Naive thymus-derived CD4-positive, alpha-beta T cell (primary cell): ENCODE results near the gene RAP1GDS1. TPM values are rescaled to one million over a fixed set of nuclear protein-coding genes. Genes with fewer than 3 reads are reported as not detected.
"Not testable (repeated sequence)": the region's sequence is repeated elsewhere in the genome, so short reads cannot be mapped to it uniquely, and the experiment has no call there.

Source experiments
- ATAC-seq: fragments of 150-1000 bp; cut with Tn5 transposase; 2 replicates; pipeline ENCODE4 v1.10.0; 2021; ENCODE audit warnings: mild to moderate bottlenecking, moderate library complexity
- CTCF ChIA-PET: fragments of 350-600 bp; sonication (Branson Sonifier 250); formaldehyde crosslinking; loops from one replicate; lab custom pipeline; 2021; ENCODE audit warnings: antibody characterized with exemption; lab: Charles Lee
- POLR2A ChIA-PET: fragments of 350-600 bp; sonication (Branson Sonifier 250); formaldehyde crosslinking; loops from one replicate; lab custom pipeline; 2021; ENCODE audit warnings: antibody characterized with exemption, inconsistent platforms; lab: Charles Lee
- DNase-seq, 9 donors: peaks; one replicate each; pipeline versions ENCODE4 v3.0.0 to v3.0.0-alpha.2; 2020 to 2022; ENCODE audit warnings: mixed read lengths in 1 of 9
- H3K27ac ChIP-seq: one replicate; pipeline ENCODE4 v1.7.0; 2013; ENCODE audit warnings: mild to moderate bottlenecking, low read depth, low read length, moderate library complexity
- H3K27me3 ChIP-seq, 2 donors: one replicate each; pipeline ENCODE4 v1.7.0; 2013; ENCODE audit warnings: low read length in 2 of 2, mild to moderate bottlenecking in 2 of 2, moderate library complexity in 2 of 2; ENCODE audit not compliant: control insufficient read depth in 2 of 2, insufficient read depth in 2 of 2
- H3K36me3 ChIP-seq, 3 experiments: 1 replicate in 2 of 3; 2 replicates in 1 of 3; pipeline ENCODE4 v1.7.0; 2013; ENCODE audit warnings: low read length in 3 of 3, mild to moderate bottlenecking in 3 of 3, moderate library complexity in 1 of 3; ENCODE audit not compliant: insufficient read depth in 3 of 3, control insufficient read depth in 2 of 3
- H3K4me1 ChIP-seq, 2 donors: one replicate each; pipeline ENCODE4 v1.7.0; 2013; ENCODE audit warnings: low read length in 2 of 2, mild to moderate bottlenecking in 2 of 2, moderate library complexity in 1 of 2; ENCODE audit not compliant: control insufficient read depth in 2 of 2, insufficient read depth in 2 of 2
- H3K4me3 ChIP-seq: 2 replicates; pipeline ENCODE4 v1.7.0; 2013; ENCODE audit warnings: mild to moderate bottlenecking, low read length
- H3K9me3 ChIP-seq, 3 experiments: 1 replicate in 2 of 3; 2 replicates in 1 of 3; pipeline ENCODE4 v1.7.0; 2013; ENCODE audit warnings: low read length in 3 of 3; ENCODE audit not compliant: control insufficient read depth in 2 of 3
- H3K27ac Mint-ChIP-seq, 9 donors: one replicate each; pipeline ENCODE4 v1.8.0; 2020 to 2022; ENCODE audit warnings: mixed read lengths in 9 of 9, mild to moderate bottlenecking in 8 of 9, moderate library complexity in 5 of 9, inconsistent platforms in 2 of 9
- H3K27me3 Mint-ChIP-seq, 5 donors: one replicate each; pipeline ENCODE4 v1.8.0; 2021 to 2022; ENCODE audit warnings: mixed read lengths in 5 of 5, mild to moderate bottlenecking in 1 of 5
- H3K36me3 Mint-ChIP-seq, 5 donors: one replicate each; pipeline ENCODE4 v1.8.0; 2020 to 2022; ENCODE audit warnings: mixed read lengths in 5 of 5, mild to moderate bottlenecking in 3 of 5, inconsistent platforms in 1 of 5
- H3K4me1 Mint-ChIP-seq, 7 donors: one replicate each; pipeline ENCODE4 v1.8.0; 2020 to 2022; ENCODE audit warnings: mixed read lengths in 7 of 7, mild to moderate bottlenecking in 3 of 7, inconsistent platforms in 1 of 7
- H3K4me3 Mint-ChIP-seq, 10 donors: one replicate each; pipeline ENCODE4 v1.8.0; 2020 to 2022; ENCODE audit warnings: mild to moderate bottlenecking in 10 of 10, mixed read lengths in 10 of 10, moderate library complexity in 6 of 10, inconsistent platforms in 2 of 10
- H3K9me3 Mint-ChIP-seq, 11 donors: one replicate each; pipeline ENCODE4 v1.8.0; 2020 to 2022; ENCODE audit warnings: mixed read lengths in 11 of 11, mild to moderate bottlenecking in 4 of 11, inconsistent platforms in 1 of 11, moderate library complexity in 1 of 11
- intact Hi-C, 2 donors: fragments of 100-400 bp; cut with micrococcal nuclease; formaldehyde crosslinking; loops; one replicate each; pipeline ENCODE4 v1.15.1; 2023
- polyA plus RNA-seq, 2 donors: library from polyadenylated mRNA; unstranded; fragments of 300-500 nt; fragmentation: Illumina TruSeq; gene quantifications; one replicate each; pipeline ENCODE4 v1.2.3, GENCODE V29; 2021
- total RNA-seq, 6 experiments: library from RNA in 5 of 6; stranded (reverse) in 5 of 6; gene quantifications; 1 replicate in 5 of 6; 2 replicates in 1 of 6; pipeline ENCODE4 v1.2.3 and lab custom pipeline; 2021 to 2026

RAP1GDS1 gene
- total and polyA plus RNA-seq, 7 experiments from 2014 or later, result 29.6 to 59.1 (median 30.7) TPM

DNA sequence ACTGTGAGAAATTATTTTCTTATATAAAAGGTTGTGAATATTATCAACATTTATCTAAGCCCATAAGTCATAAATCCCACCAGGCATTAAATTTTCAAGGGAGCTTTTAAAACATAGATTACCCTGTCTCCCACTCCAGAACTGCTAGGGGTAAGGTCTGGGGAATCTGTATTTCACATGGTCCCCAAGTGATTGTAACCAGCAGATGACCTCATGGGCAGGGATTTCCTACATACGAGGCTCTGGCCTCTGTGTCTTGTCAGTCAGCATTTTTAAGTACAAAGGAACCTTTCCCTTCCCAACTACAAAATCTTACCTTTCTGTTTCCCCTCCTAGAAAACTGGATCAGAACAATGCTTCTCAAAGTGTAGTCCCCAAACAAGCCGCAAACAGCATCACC is 208.6 kb downstream of the RAP1GDS1 start:
- no peak overlapping the region for H3K27ac Mint-ChIP-seq
- ATAC-seq (no peak), DNase-seq (no peak)
- intact Hi-C loops, result loop anchor here in 1 of 2 donors (5.0 kb wide), 1 partner anchor 193 kb away; no protein-coding TSS in a partner anchor
- Histone ChIP-seq H3K4me1 (no peaks in the 10 kb centered on the region), H3K27me3 (no peaks in the 10 kb centered on the region), H3K27ac (no peak overlapping the region), H3K9me3 (no peaks in the 10 kb centered on the region), H3K4me3 (no peak overlapping the region), H3K36me3 (peaks cover 0 to under 1% (median 0%) of the 10 kb centered on the region in 3 experiments)
- POLR2A ChIA-PET, result no interaction called here
- CTCF ChIA-PET, result no interaction called here
- peaks cover 7 to 40% (median 24%) of the 10 kb centered on the region in 7 donors for H3K4me1 Mint-ChIP-seq
- peaks cover 0 to 1% (median 0%) of the 10 kb centered on the region in 11 donors for H3K9me3 Mint-ChIP-seq
- H3K27me3 Mint-ChIP-seq, result no peaks in the 10 kb centered on the region
- peak overlapping the region in 1 of 10 donors; percentile 51 for H3K4me3 Mint-ChIP-seq
- H3K36me3 Mint-ChIP-seq, result peaks cover 4 to 34% (median 20%) of the 10 kb centered on the region in 5 donors

DNA sequence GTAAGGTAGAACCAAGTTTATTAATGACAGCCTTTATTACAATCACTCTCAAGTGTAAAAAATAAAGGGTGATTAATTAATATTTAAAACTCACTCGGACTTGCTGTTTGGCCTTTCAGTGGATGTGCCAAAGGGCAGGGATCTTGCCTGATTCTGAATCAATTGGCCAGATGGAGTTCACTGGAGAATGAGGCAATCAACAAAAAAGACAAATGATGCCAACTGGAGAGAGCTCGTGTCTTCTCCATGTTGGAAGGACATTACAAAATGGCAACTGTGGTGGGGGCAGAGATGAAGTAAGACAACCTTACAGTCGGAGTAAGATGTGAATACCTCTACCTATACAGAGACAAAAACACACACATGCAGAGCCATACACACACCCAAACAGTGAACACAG is 209.2 kb downstream of the RAP1GDS1 start:
- H3K9me3 Mint-ChIP-seq, result peaks cover 0 to 1% (median 0%) of the 10 kb centered on the region in 11 donors
- ATAC-seq, result no peak
- H3K36me3 Mint-ChIP-seq, result peaks cover 4 to 40% (median 26%) of the 10 kb centered on the region in 5 donors
- intact Hi-C loops, result no loop called here
- POLR2A ChIA-PET, result no interaction called here
- H3K4me1 Mint-ChIP-seq, result peaks cover 7 to 40% (median 24%) of the 10 kb centered on the region in 7 donors
- no peaks in the 10 kb centered on the region for H3K9me3 ChIP-seq
- H3K4me3 ChIP-seq, result no peak overlapping the region
- DNase-seq, result no peak
- H3K4me1 ChIP-seq, result no peaks in the 10 kb centered on the region
- peaks cover 0 to 7% (median 0%) of the 10 kb centered on the region in 3 experiments for H3K36me3 ChIP-seq
- H3K27ac Mint-ChIP-seq, result peak overlapping the region in 1 of 9 donors; percentile 38
- no peaks in the 10 kb centered on the region for H3K27me3 ChIP-seq
- no peaks in the 10 kb centered on the region for H3K27me3 Mint-ChIP-seq
- peak overlapping the region in 1 of 10 donors; percentile 22 for H3K4me3 Mint-ChIP-seq
- CTCF ChIA-PET, result no interaction called here
- H3K27ac ChIP-seq, result no peak overlapping the region

DNA sequence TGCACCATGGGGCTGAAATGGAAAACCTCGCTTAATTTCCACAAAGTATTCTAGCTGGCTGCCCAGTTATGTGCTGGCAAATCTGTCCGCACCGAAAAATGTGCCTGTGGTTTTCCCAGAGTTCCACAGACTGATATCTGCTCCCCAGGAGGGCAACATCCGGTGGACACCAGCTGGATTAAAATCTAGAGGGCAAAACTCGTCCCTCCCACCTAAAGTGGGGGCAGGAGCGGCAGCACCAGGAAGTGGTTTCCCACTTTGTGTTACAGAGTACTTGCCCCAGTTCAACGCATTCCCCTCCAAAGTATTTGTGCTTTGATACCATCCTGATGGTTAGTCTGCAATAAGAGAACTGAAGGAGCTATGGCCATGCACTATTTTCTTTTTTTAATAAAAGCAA is 209.6 kb downstream of the RAP1GDS1 start:
- ATAC-seq (no peak), DNase-seq (no peak)
- no peak overlapping the region for H3K4me3 Mint-ChIP-seq
- no peaks in the 10 kb centered on the region for H3K4me1 ChIP-seq
- no peaks in the 10 kb centered on the region for H3K27me3 Mint-ChIP-seq
- H3K27ac ChIP-seq, result no peak overlapping the region
- intact Hi-C loops, result no loop called here
- H3K36me3 Mint-ChIP-seq, result peaks cover 4 to 42% (median 27%) of the 10 kb centered on the region in 5 donors
- peaks cover 7 to 37% (median 24%) of the 10 kb centered on the region in 7 donors for H3K4me1 Mint-ChIP-seq
- no peaks in the 10 kb centered on the region for H3K27me3 ChIP-seq
- H3K4me3 ChIP-seq, result no peak overlapping the region
- no peaks in the 10 kb centered on the region for H3K9me3 ChIP-seq
- H3K36me3 ChIP-seq, result peaks cover 0 to 7% (median 0%) of the 10 kb centered on the region in 3 experiments
- no peak overlapping the region for H3K27ac Mint-ChIP-seq
- peaks cover 0 to 1% (median 0%) of the 10 kb centered on the region in 11 donors for H3K9me3 Mint-ChIP-seq
- POLR2A ChIA-PET, result no interaction called here
- CTCF ChIA-PET, result interaction anchor here (0.6 kb wide), 1 partner anchor 355 kb away, joined by 5 read pairs; no protein-coding TSS in a partner anchor

DNA sequence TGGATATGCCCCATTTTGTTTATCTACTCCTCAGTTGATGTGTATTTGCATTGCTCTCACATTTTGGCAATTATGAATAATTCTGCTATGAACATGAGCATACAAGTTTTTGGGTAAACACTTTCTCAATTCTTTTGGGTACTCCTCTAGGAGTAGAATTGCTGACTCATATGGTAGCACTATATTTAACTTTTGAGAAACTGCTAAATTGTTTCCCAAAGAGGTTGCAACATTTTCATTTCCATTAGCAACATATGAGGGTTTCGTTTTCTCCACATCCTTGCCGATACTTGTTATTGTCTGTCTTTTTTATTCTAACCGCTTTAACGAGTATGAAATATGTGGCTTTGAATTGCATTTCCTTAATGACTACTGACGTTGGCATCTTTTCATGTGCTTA is 211.9 kb downstream of the RAP1GDS1 start:
- Mint-ChIP-seq H3K4me3 (no peak overlapping the region), H3K9me3 (no peaks in the 10 kb centered on the region), H3K36me3 (peaks cover 4 to 57% (median 37%) of the 10 kb centered on the region in 5 donors), H3K27me3 (no peaks in the 10 kb centered on the region), H3K27ac (no peak overlapping the region), H3K4me1 (peaks cover 0 to 27% (median 16%) of the 10 kb centered on the region in 7 donors)
- intact Hi-C loops, result no loop called here
- no peak for ATAC-seq
- CTCF ChIA-PET, result no interaction called here
- peaks cover 0 to 16% (median 0%) of the 10 kb centered on the region in 3 experiments for H3K36me3 ChIP-seq
- no peaks in the 10 kb centered on the region for H3K4me1 ChIP-seq
- no peak for DNase-seq
- POLR2A ChIA-PET, result no interaction called here
- no peak overlapping the region for H3K27ac ChIP-seq
- no peaks in the 10 kb centered on the region for H3K27me3 ChIP-seq
- no peak overlapping the region for H3K4me3 ChIP-seq
- H3K9me3 ChIP-seq, result no peaks in the 10 kb centered on the region

DNA sequence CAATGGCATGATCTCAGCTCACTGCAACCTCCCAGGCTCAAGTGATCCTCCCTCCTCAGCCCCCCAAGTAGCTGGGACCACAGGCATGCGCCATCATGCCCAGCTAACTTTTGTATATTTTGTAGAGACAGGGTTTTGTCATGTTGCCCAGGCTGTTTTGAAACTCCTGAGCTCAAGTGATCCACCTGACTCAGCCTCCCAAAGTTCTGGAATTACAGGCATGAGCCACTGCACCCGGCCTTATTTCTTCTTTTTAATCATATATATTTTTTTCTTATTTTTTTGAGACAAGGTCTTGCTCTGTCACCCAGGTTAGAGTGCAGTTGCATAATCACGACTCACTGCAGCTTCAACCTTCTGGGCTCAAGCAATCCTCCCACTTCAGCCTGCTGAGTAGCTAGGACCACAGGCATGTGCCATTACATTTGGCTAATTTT is 213.2 kb downstream of the RAP1GDS1 start:
- Histone ChIP-seq H3K9me3 (no peaks in the 10 kb centered on the region), H3K4me3 (no peak overlapping the region), H3K36me3 (peaks cover 0 to 23% (median 0%) of the 10 kb centered on the region in 3 experiments), H3K27ac (no peak overlapping the region), H3K4me1 (no peaks in the 10 kb centered on the region), H3K27me3 (no peaks in the 10 kb centered on the region)
- DNase-seq (no peak), ATAC-seq (no peak)
- H3K36me3 Mint-ChIP-seq, result peaks cover 4 to 65% (median 40%) of the 10 kb centered on the region in 5 donors
- H3K4me1 Mint-ChIP-seq, result peaks cover 0 to 30% (median 16%) of the 10 kb centered on the region in 7 donors
- POLR2A ChIA-PET, result no interaction called here
- H3K9me3 Mint-ChIP-seq, result no peaks in the 10 kb centered on the region
- no peak overlapping the region for H3K27ac Mint-ChIP-seq
- H3K4me3 Mint-ChIP-seq, result no peak overlapping the region
- intact Hi-C loops, result no loop called here
- CTCF ChIA-PET, result interaction anchor here (0.6 to 0.8 kb wide), 3 partner anchors 145 to 1336 kb away, joined by 3 to 4 read pairs (median 3); no protein-coding TSS in a partner anchor
- no peaks in the 10 kb centered on the region for H3K27me3 Mint-ChIP-seq

DNA sequence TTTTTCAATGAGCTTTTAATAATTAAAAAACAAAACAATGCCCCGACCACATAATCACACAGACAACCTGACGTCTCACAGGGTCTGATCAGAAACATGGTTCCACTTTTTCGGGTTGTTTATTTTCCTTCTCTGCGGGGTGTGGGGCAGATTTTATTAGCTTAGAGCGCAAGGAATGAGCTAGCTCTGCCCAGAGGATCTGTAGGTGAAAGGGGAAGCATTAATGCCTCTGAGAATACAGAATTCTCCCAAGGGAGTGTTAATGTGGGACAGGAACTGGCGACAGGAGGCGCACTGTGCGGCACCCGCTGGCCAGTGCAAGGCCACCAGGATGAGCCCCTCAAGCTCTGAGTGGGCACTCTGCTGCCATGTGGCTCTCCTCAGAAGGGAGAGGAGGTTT is 215.7 kb downstream of the RAP1GDS1 start:
- peaks cover 0 to 39% (median 1%) of the 10 kb centered on the region in 7 donors for H3K4me1 Mint-ChIP-seq
- Histone ChIP-seq H3K9me3 (no peaks in the 10 kb centered on the region), H3K27me3 (no peaks in the 10 kb centered on the region), H3K27ac (no peak overlapping the region), H3K36me3 (peaks cover 0 to 23% (median 0%) of the 10 kb centered on the region in 3 experiments), H3K4me1 (no peaks in the 10 kb centered on the region), H3K4me3 (no peak overlapping the region)
- peaks cover under 1 to 62% (median 32%) of the 10 kb centered on the region in 5 donors for H3K36me3 Mint-ChIP-seq
- ATAC-seq (no peak), DNase-seq (no peak)
- no peak overlapping the region for H3K4me3 Mint-ChIP-seq
- H3K9me3 Mint-ChIP-seq, result no peaks in the 10 kb centered on the region
- H3K27ac Mint-ChIP-seq, result no peak overlapping the region
- H3K27me3 Mint-ChIP-seq, result no peaks in the 10 kb centered on the region
- POLR2A ChIA-PET, result no interaction called here
- CTCF ChIA-PET, result interaction anchor here (0.5 to 1.3 kb wide), 4 partner anchors 9 to 411 kb away, joined by 3 to 6 read pairs (median 3); no protein-coding TSS in a partner anchor
- intact Hi-C loops, result no loop called here

DNA sequence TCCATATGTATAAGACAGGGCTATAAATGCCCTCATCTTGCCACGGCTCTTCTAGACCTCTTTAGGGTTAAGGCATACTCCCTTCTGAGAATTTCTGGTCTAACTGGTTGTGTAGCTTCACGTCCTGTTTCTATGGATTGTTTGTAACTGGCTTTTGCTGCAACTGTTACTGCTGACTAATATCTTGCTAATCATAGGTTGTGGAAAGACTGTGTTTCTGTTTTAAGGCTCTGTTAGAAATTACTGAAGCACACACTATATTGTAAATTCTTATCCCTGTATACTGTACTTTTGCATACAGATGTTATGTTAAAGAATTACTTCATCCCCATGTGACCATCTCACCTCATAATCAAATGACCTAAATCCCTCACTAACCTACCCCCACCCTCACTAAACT is 218.4 kb downstream of the RAP1GDS1 start:
- H3K27ac ChIP-seq, POLR2A ChIA-PET, CTCF ChIA-PET, intact Hi-C loops, H3K4me3 ChIP-seq, H3K4me1 ChIP-seq, H3K9me3 ChIP-seq, ATAC-seq, H3K27me3 Mint-ChIP-seq, H3K27me3 ChIP-seq, DNase-seq, H3K9me3 Mint-ChIP-seq: not testable (repeated sequence)
- H3K36me3 ChIP-seq, result peaks cover 0 to 23% (median 0%) of the 10 kb centered on the region in 3 experiments
- H3K27ac Mint-ChIP-seq, result peak overlapping the region in 1 of 9 donors; percentile 43
- peaks cover 0 to 46% (median 26%) of the 10 kb centered on the region in 5 donors for H3K36me3 Mint-ChIP-seq
- peaks cover 6 to 59% (median 21%) of the 10 kb centered on the region in 7 donors for H3K4me1 Mint-ChIP-seq
- peak overlapping the region in 1 of 10 donors; percentile 1 for H3K4me3 Mint-ChIP-seq
